Type B pancreatic cell (in vitro differentiated cells): ENCODE measurements around the gene MPP3. TPM values are rescaled to one million over a fixed set of nuclear protein-coding genes. Genes with fewer than 3 reads are reported as not detected.
A peak's percentile ranks its signal among the peaks of the same experiment; 100 is the strongest.

Source experiments
- DNase-seq: peaks from one replicate; pipeline ENCODE4 v3.0.0; 2021; ENCODE audit warnings: mixed read lengths; ENCODE audit not compliant: unreplicated experiment; ENCODE audit errors: extremely low spot score
- H3K27ac Mint-ChIP-seq: 2 replicates; pipeline ENCODE4 v1.8.0; 2021; ENCODE audit warnings: mild to moderate bottlenecking, mixed read lengths
- H3K27me3 Mint-ChIP-seq: 2 replicates; pipeline ENCODE4 v1.8.0; 2021; ENCODE audit warnings: mixed read lengths
- H3K36me3 Mint-ChIP-seq: 2 replicates; pipeline ENCODE4 v1.8.0; 2021; ENCODE audit warnings: mixed read lengths
- H3K4me1 Mint-ChIP-seq: one replicate; pipeline ENCODE4 v1.8.0; 2021; ENCODE audit warnings: mixed read lengths; ENCODE audit not compliant: unreplicated experiment
- H3K4me3 Mint-ChIP-seq: 2 replicates; pipeline ENCODE4 v1.8.0; 2021; ENCODE audit warnings: mild to moderate bottlenecking, mixed read lengths
- H3K9me3 Mint-ChIP-seq: 2 replicates; pipeline ENCODE4 v1.8.0; 2021; ENCODE audit warnings: mixed read lengths
- total RNA-seq: library from RNA; stranded (reverse); gene quantifications from 2 replicates; pipeline ENCODE4 v1.2.1, GENCODE V29; 2021; ENCODE audit warnings: low replicate concordance
- TF ChIP-seq, protein P1 (sequence below): fragments of 200-600 bp; sonication (generic); conservative IDR thresholded peaks from 2 replicates; pipeline ENCODE4 v1.5.0; 2021; ENCODE audit warnings: antibody characterized with exemption, mild to moderate bottlenecking

Gene MPP3
- total RNA-seq, 1 donor from 2014 or later, result 7.8 TPM

DNA sequence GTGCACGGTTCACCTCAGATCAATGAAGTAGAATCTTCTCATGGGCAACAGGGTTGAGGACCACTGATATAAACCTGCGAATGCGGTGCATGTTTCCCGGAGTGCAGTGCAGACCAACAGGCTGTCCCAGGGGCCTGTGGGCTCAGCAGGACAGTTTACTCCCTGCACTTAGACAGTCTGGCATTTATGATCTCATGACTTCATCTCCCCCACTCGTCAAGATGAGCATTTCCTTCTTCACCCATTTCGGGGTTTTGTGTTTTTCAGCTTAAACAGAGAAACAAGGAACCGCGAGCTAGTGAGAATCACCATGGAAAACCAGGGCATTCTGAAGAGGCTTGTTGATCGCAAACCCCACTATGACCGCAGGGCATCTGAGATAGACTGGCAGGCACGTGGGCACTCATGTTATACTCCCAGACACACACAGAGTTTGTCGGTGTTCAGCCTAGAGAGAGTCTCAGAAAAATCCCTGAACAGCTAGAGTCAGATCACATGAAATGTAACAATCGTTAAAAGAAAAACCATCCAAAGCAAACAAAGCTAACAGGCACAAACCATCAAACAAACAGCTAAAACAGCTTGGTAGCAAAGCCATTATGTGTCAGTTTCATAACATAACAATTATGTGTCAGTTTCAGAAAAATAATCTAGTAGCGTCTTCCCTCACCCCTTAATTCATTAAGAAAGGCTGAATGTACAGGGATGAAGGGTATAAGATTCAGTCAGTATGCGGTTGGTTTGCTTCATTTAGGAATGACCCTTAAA, 49.8 kb downstream of the MPP3 start:
- Mint-ChIP-seq H3K4me1 (no peaks in the 10 kb centered on the region), H3K36me3 (no peaks in the 10 kb centered on the region), H3K27me3 (peaks cover 47% of the 10 kb centered on the region), H3K27ac (no peak overlapping the region), H3K9me3 (no peaks in the 10 kb centered on the region), H3K4me3 (no peak overlapping the region)
- no peak for DNase-seq
- TF ChIP-seq, protein P1, sequence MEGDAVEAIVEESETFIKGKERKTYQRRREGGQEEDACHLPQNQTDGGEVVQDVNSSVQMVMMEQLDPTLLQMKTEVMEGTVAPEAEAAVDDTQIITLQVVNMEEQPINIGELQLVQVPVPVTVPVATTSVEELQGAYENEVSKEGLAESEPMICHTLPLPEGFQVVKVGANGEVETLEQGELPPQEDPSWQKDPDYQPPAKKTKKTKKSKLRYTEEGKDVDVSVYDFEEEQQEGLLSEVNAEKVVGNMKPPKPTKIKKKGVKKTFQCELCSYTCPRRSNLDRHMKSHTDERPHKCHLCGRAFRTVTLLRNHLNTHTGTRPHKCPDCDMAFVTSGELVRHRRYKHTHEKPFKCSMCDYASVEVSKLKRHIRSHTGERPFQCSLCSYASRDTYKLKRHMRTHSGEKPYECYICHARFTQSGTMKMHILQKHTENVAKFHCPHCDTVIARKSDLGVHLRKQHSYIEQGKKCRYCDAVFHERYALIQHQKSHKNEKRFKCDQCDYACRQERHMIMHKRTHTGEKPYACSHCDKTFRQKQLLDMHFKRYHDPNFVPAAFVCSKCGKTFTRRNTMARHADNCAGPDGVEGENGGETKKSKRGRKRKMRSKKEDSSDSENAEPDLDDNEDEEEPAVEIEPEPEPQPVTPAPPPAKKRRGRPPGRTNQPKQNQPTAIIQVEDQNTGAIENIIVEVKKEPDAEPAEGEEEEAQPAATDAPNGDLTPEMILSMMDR, result no peak

DNA sequence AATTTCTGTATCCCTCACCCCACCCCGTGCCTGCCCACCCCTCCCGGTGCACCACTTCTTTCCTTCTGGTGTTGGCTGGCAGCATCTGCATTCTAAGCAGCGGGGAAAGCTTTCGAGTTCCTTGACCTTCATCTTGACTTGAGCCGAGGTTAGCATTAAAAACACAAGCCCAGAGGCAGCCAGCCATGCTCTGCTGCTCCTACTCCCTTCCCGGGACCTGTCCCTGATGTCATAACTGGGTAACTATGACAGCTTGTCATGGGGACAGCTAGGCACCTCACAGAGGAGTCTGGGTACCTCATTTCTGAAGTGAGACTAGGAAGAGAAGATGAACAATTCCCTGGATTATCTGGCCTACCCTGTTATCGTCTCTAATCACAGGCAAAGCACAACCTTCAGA, 52.8 kb downstream of the MPP3 start, which contains the start of gene CFAP97D1:
Gene CFAP97D1 (plus strand): TSS at position 301 of the 400 bp plus-strand sequence. CDS start 28 bp downstream, at position 329.
- DNase-seq, result no peak
- peak within 1 kb of the TSS; percentile 81 for H3K4me3 Mint-ChIP-seq
- H3K4me1 Mint-ChIP-seq, result no peaks in the 10 kb centered on the region
- TF ChIP-seq, protein P1, result no peak
- H3K27ac Mint-ChIP-seq, result peak within 1 kb of the TSS; percentile 80
- no peaks in the 10 kb centered on the region for H3K9me3 Mint-ChIP-seq
- H3K27me3 Mint-ChIP-seq, result peaks cover 47% of the 10 kb centered on the region
- H3K36me3 Mint-ChIP-seq, result no peaks in the 10 kb centered on the region

DNA sequence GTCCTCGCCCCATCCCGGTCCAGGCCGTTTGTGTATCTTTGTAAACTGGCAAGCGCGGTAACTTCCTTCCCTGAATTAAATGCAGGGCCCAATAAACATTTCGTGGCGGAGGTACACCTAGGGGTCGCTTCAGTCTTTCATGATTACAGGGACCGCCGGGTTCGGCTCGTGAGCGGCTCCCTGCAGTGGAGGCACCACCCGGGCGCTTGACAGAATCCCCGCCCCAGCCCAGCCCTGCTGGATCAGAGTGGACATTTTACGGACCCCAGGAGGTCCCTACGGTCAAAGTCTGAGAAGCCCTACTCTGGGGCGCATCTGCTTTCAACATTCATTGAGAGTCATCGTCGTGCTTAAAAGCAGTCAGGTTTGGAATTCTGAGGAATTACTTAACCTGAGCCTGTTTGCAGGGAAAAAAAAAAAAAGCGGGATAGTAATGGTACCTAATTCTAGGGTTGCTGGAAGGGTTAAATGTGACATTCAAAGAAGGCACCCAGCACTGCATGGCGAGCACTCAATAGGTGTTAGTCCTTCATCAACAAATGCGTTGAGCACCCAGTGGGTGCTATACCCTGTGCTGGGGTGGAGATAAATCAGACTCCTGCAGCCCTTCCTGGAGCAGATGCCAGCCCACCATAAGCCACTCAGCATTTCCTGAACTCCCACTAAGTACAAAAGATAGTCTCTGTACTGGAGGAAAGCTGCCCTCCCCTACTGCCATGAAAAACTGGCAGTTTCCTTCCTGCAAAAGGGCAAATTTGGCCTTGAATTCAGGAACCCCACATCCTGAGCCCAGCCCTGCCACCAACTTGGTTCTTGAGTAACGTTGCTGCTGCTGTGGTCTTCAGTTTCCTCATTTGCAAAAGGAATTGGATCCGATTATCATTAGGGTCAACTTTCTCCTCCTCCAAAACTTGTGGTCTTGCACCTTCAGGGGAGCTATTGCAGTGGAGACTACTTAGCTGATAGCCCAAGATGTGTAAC, 53.5 kb downstream of the MPP3 start:
- peaks cover 44% of the 10 kb centered on the region for H3K27me3 Mint-ChIP-seq
- peak overlapping the region; percentile 81 for H3K4me3 Mint-ChIP-seq
- no peaks in the 10 kb centered on the region for H3K9me3 Mint-ChIP-seq
- DNase-seq, result no peak
- TF ChIP-seq, protein P1, result peak; percentile 22
- no peaks in the 10 kb centered on the region for H3K36me3 Mint-ChIP-seq
- H3K4me1 Mint-ChIP-seq, result no peaks in the 10 kb centered on the region
- peak overlapping the region; percentile 80 for H3K27ac Mint-ChIP-seq

DNA sequence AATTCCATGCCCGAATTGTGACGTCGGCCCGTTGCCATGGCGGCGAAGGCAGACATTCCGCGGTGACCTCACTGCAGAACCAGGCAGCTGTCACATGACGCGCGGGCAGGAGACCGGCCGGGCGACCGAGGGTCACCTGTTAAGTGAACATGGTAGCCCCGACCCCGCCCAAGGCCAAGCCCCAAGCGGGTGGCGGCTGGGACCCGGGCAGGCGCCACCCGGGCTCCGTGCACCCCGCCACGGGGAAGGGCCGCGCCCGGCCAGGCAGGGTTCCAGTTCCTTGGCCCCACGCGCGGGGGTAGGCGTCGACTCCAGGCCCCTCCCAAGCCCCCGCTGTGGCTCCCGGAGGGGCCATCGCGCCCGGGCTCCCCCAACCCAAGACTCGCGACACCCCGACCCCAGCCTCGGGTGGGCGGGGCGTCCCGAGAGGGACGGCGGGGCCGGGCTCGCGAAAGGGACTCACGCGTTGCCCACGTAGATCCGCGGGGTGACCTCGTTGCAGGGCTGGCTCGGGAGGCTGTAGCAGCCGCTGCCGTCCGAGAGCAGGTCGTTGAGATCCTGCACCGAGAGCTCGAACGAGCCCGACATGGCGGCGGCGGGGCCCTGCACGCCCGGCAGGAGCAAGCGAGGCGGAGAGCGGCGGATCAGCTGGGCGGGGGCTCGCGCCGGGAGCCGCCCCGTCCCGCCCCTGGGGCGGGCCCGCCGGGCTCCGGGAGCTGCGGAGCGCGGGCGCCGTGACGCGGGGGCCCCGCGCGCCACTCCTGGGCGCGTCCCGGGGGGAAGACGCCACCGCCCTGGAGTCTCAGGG, 54.4 kb downstream of the MPP3 start, which contains the start of gene DUSP3:
Gene DUSP3 (minus strand): TSS at position 641 of the 808 bp plus-strand sequence. CDS start 53 bp downstream, at position 588.
- peak within 1 kb of the TSS; percentile 89 for H3K27ac Mint-ChIP-seq
- no peaks in the 10 kb centered on the region for H3K4me1 Mint-ChIP-seq
- TF ChIP-seq, protein P1, result no peak
- H3K4me3 Mint-ChIP-seq, result peak within 1 kb of the TSS; percentile 86
- no peaks in the 10 kb centered on the region for H3K9me3 Mint-ChIP-seq
- DNase-seq, result peak; percentile 90
- H3K36me3 Mint-ChIP-seq, result no peaks in the 10 kb centered on the region
- peaks cover 39% of the 10 kb centered on the region for H3K27me3 Mint-ChIP-seq
